DOHH2 (cell line): ENCODE measurements around the gene NFIL3.

Experiments used
- H3F3A ChIP-seq: fragments of 200-600 bp; sonication (generic), shearing (Covaris generic); 2 replicates; pipeline ENCODE4 v1.6.0; 2016; ENCODE audit warnings: antibody characterized with exemption, mild to moderate bottlenecking; ENCODE audit not compliant: control insufficient read depth, insufficient read depth
- H3K27ac ChIP-seq: fragments of 200-600 bp; sonication (generic); 2 replicates; pipeline ENCODE4 v1.5.1; 2014; ENCODE audit warnings: low read depth, mild to moderate bottlenecking, low read length, moderate library complexity
- H3K27me3 ChIP-seq: fragments of 200-600 bp; sonication (generic); 2 replicates; pipeline ENCODE4 v1.6.1; 2014; ENCODE audit warnings: mild to moderate bottlenecking, low read length, mixed read lengths; ENCODE audit not compliant: control insufficient read depth
- H3K36me3 ChIP-seq: fragments of 200-600 bp; sonication (generic); 2 replicates; pipeline ENCODE4 v1.6.1; 2014; ENCODE audit warnings: mild to moderate bottlenecking, low read length, moderate library complexity, mixed read lengths; ENCODE audit not compliant: control insufficient read depth
- H3K4me1 ChIP-seq: fragments of 200-600 bp; sonication (generic); 2 replicates; pipeline ENCODE4 v1.6.1; 2014; ENCODE audit warnings: mild to moderate bottlenecking, low read length, mixed read lengths; ENCODE audit not compliant: control insufficient read depth
- H3K4me2 ChIP-seq: fragments of 200-600 bp; sonication (generic); 2 replicates; pipeline ENCODE4 v1.6.0; 2014; ENCODE audit warnings: mild to moderate bottlenecking, low read length, moderate library complexity
- H3K4me3 ChIP-seq: fragments of 200-600 bp; sonication (generic); 2 replicates; pipeline ENCODE4 v1.5.1; 2014; ENCODE audit warnings: mild to moderate bottlenecking, low read length, mixed read lengths
- H3K79me2 ChIP-seq: fragments of 200-600 bp; sonication (generic); 2 replicates; pipeline ENCODE4 v1.6.1; 2014; ENCODE audit warnings: mild to moderate bottlenecking, low read length, mixed read lengths; ENCODE audit not compliant: control insufficient read depth
- H3K9me2 ChIP-seq: fragments of 200-600 bp; sonication (generic); replicated peaks from 2 replicates; pipeline ENCODE4 v1.6.1; 2014; ENCODE audit warnings: mild to moderate bottlenecking, low read length, mixed read lengths; ENCODE audit not compliant: control insufficient read depth
- H3K9me3 ChIP-seq: fragments of 200-600 bp; sonication (generic); 2 replicates; pipeline ENCODE4 v1.6.1; 2014; ENCODE audit warnings: antibody characterized with exemption, low read length, mixed read lengths; ENCODE audit not compliant: control insufficient read depth, insufficient read depth
- H4K20me1 ChIP-seq: fragments of 200-600 bp; sonication (generic); 2 replicates; pipeline ENCODE4 v1.6.0; 2014; ENCODE audit warnings: low read depth, mild to moderate bottlenecking, antibody characterized with exemption, low read length, moderate library complexity; ENCODE audit not compliant: control insufficient read depth, insufficient read depth
- EZH2phosphoT487 ChIP-seq: fragments of 200-600 bp; sonication (generic); IDR thresholded peaks from 2 replicates; pipeline ENCODE4 v1.6.1; 2017; ENCODE audit warnings: borderline replicate concordance, mild to moderate bottlenecking, antibody characterized with exemption, low read length, moderate library complexity, mixed read lengths
- TF ChIP-seq, protein P1 (sequence below): fragments of 200-600 bp; sonication (generic); IDR thresholded peaks from one replicate; pipeline ENCODE4 v1.5.1; 2014; ENCODE audit warnings: antibody characterized with exemption, mild to moderate bottlenecking, low read depth, low read length; ENCODE audit not compliant: poor library complexity, severe bottlenecking

Gene NFIL3

DNA sequence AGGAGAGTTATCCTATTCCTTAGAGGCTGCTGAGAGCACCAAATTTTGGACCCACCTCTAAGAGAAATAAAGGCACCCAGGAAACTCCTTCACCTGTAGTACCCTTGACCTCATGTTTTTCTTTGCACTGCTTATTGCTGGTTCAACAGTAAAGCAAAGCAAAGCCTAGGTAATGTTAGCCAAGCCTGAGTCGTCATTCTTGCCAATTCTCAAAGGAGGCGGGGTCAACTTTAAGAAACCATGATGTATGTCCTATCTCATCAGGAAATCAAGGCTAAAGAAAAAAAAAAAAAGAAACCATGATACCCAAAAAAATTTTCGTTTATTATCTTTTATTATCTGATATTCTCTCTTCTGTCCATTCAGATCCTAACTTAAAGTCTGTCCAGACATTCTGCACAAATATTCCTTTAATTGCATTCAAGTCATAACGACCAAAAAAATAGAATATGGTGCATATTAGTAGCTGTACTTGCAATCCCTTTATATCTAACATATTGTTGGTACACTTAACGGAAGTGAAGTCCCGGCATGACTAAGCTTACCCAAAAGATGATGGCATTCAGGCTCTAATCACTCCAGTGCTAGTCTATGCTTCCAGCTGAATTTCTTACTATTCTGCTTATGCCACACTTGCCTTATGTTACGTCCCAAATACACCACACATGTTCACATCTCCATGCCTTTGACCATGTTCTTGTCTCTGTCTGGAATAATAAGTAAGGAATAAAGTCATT lies 63.7 kb downstream of the NFIL3 start:
- Histone ChIP-seq H4K20me1 (no peaks in the 10 kb centered on the region), H3K79me2 (peaks cover 50% of the 10 kb centered on the region), H3F3A (no peaks in the 10 kb centered on the region), H3K9me3 (no peaks in the 10 kb centered on the region), H3K4me1 (peaks cover 23% of the 10 kb centered on the region), H3K9me2 (no peaks in the 10 kb centered on the region), H3K36me3 (peaks cover 30% of the 10 kb centered on the region), H3K4me3 (peak overlapping the region; percentile 83), H3K27me3 (no peaks in the 10 kb centered on the region), H3K27ac (no peak overlapping the region), H3K4me2 (peak overlapping the region; percentile 94)
- TF ChIP-seq, protein P1, sequence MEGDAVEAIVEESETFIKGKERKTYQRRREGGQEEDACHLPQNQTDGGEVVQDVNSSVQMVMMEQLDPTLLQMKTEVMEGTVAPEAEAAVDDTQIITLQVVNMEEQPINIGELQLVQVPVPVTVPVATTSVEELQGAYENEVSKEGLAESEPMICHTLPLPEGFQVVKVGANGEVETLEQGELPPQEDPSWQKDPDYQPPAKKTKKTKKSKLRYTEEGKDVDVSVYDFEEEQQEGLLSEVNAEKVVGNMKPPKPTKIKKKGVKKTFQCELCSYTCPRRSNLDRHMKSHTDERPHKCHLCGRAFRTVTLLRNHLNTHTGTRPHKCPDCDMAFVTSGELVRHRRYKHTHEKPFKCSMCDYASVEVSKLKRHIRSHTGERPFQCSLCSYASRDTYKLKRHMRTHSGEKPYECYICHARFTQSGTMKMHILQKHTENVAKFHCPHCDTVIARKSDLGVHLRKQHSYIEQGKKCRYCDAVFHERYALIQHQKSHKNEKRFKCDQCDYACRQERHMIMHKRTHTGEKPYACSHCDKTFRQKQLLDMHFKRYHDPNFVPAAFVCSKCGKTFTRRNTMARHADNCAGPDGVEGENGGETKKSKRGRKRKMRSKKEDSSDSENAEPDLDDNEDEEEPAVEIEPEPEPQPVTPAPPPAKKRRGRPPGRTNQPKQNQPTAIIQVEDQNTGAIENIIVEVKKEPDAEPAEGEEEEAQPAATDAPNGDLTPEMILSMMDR = no peak
- no peak for TF ChIP-seq EZH2phosphoT487

DNA sequence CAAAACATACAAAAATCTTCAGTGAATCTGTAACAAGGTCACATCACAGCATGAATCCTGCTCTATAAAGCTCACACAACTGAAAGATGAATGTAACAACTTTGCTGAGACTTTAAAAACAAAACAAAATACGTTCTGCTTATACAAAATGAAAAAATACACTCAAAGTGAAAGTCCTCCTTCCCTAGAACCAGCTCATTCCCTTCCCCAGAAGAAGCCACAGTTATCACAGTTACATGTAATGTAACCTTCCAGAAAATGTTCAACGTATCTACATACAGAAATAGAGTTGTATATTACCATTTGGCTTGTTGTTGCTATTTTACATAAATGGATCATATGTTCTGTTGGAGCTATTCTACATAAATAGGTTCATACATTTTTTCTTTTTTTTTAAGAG lies 64.5 kb downstream of the NFIL3 start:
- Histone ChIP-seq H3K27ac (no peak overlapping the region), H3K79me2 (peaks cover 50% of the 10 kb centered on the region), H3K36me3 (peaks cover 32% of the 10 kb centered on the region), H3K4me2 (peak overlapping the region; percentile 12; the same call in 1 of the 2 replicates), H3K9me3 (no peaks in the 10 kb centered on the region), H3F3A (no peaks in the 10 kb centered on the region), H3K4me3 (no peak overlapping the region), H4K20me1 (no peaks in the 10 kb centered on the region), H3K9me2 (no peaks in the 10 kb centered on the region), H3K27me3 (no peaks in the 10 kb centered on the region), H3K4me1 (peaks cover 23% of the 10 kb centered on the region)
- TF ChIP-seq, protein P1 = no peak
- TF ChIP-seq EZH2phosphoT487 = no peak
